SK-N-SH (cell line): ENCODE measurements around the gene RNGTT. TPM values are rescaled to one million over a fixed set of nuclear protein-coding genes. Genes with fewer than 3 reads are reported as not detected.

Source experiments
- CTCF ChIA-PET: fragments of 300-600, 350-600 bp; formaldehyde crosslinking; extraction: SDS; loops from one replicate; lab custom pipeline; 2021; lab: Yijun Ruan, JAX
- POLR2A ChIA-PET: fragments of 350-600 bp; sonication (Branson Sonifier 250); formaldehyde crosslinking; extraction: SDS; loops from one replicate; lab custom pipeline; 2020; ENCODE audit warnings: antibody characterized with exemption, inconsistent platforms; lab: Yijun Ruan, JAX
- DNase-seq: peaks from one replicate; pipeline ENCODE4 v3.0.0; 2012
- H2AFZ ChIP-seq: fragments of 200-600 bp; sonication (generic); 2 replicates; pipeline ENCODE4 v1.8.1; 2016; ENCODE audit warnings: antibody characterized with exemption, mild to moderate bottlenecking, low read depth
- H3F3A ChIP-seq: fragments of 200-600 bp; sonication (generic); replicated peaks from 2 replicates; pipeline ENCODE3; 2016; ENCODE audit warnings: antibody characterized with exemption, mild to moderate bottlenecking; ENCODE audit not compliant: insufficient read depth
- H3K27ac ChIP-seq, 2 experiments: fragments of 200-500 bp in 1 of 2; fragments of 200-600 bp in 1 of 2; sonication (Bioruptor generic) in 1 of 2; sonication (generic), shearing (Covaris generic) in 1 of 2; 2 replicates each; pipeline versions ENCODE4 v1.5.1 to v1.6.1; 2014 to 2016; ENCODE audit warnings: low read depth in 2 of 2, inconsistent platforms in 1 of 2, low read length in 1 of 2, mild to moderate bottlenecking in 1 of 2, mixed read lengths in 1 of 2
- H3K27me3 ChIP-seq: fragments of 200-600 bp; sonication (generic), shearing (Covaris generic); 2 replicates; pipeline ENCODE4 v1.6.1; 2016; ENCODE audit warnings: mixed run types; ENCODE audit not compliant: insufficient read depth
- H3K36me3 ChIP-seq, 2 experiments: fragments of 200-500 bp in 1 of 2; fragments of 200-600 bp in 1 of 2; sonication (Bioruptor generic) in 1 of 2; sonication (generic) in 1 of 2; replicated peaks in 1 of 2; 2 replicates each; pipeline versions ENCODE3 to v1.5.1; 2014 to 2016; ENCODE audit warnings: low read length in 1 of 2, mild to moderate bottlenecking in 1 of 2; ENCODE audit not compliant: insufficient read depth in 2 of 2, control insufficient read depth in 1 of 2
- H3K4me1 ChIP-seq, 2 experiments: fragments of 200-500 bp in 1 of 2; fragments of 200-600 bp in 1 of 2; sonication (Bioruptor generic) in 1 of 2; sonication (generic), shearing (Covaris generic) in 1 of 2; 2 replicates each; pipeline versions ENCODE4 v1.5.1 to v1.6.1; 2014 to 2016; ENCODE audit warnings: low read depth in 1 of 2, low read length in 1 of 2, mixed run types in 1 of 2; ENCODE audit not compliant: insufficient read depth in 2 of 2, control insufficient read depth in 1 of 2
- H3K4me2 ChIP-seq: fragments of 200-600 bp; sonication (generic), shearing (Covaris generic); 2 replicates; pipeline ENCODE4 v1.6.1; 2017; ENCODE audit warnings: mixed run types
- H3K4me3 ChIP-seq, 2 experiments: fragments of 200-500 bp in 1 of 2; fragments of 200-600 bp in 1 of 2; sonication (Bioruptor generic) in 1 of 2; sonication (generic), shearing (Covaris generic) in 1 of 2; 2 replicates each; pipeline versions ENCODE4 v1.5.1 to v1.8.1; 2014 to 2016; ENCODE audit warnings: low read depth in 2 of 2, inconsistent platforms in 1 of 2, low read length in 1 of 2, mild to moderate bottlenecking in 1 of 2, mixed read lengths in 1 of 2, moderate library complexity in 1 of 2
- H3K79me2 ChIP-seq: fragments of 200-600 bp; sonication (generic); 2 replicates; pipeline ENCODE4 v1.8.1; 2017; ENCODE audit warnings: mild to moderate bottlenecking; ENCODE audit not compliant: insufficient read depth
- H3K9ac ChIP-seq: fragments of 200-600 bp; sonication (generic); 2 replicates; pipeline ENCODE4 v1.6.1; 2017; ENCODE audit warnings: mixed run types
- H3K9me2 ChIP-seq: fragments of 200-600 bp; sonication (generic); 2 replicates; pipeline ENCODE4 v1.6.1; 2017; ENCODE audit warnings: mixed run types
- H3K9me3 ChIP-seq: fragments of 200-600 bp; sonication (generic); 2 replicates; pipeline ENCODE4 v1.6.1; 2017; ENCODE audit warnings: mixed run types, mild to moderate bottlenecking, moderate library complexity
- H4K20me1 ChIP-seq: fragments of 200-600 bp; sonication (generic); 2 replicates; pipeline ENCODE4 v1.6.1; 2017; ENCODE audit warnings: mild to moderate bottlenecking, mixed run types; ENCODE audit not compliant: insufficient read depth
- CHD2 ChIP-seq: fragments of 150-350 bp; IDR thresholded peaks from 2 replicates; pipeline ENCODE4 v1.6.1; 2018; ENCODE audit warnings: low read length; ENCODE audit not compliant: partially characterized antibody
- JUND ChIP-seq: IDR thresholded peaks from 2 replicates; pipeline ENCODE4 v1.4.0; 2012
- MEF2A ChIP-seq: IDR thresholded peaks from 2 replicates; pipeline ENCODE4 v1.4.0; 2012; ENCODE audit warnings: low read depth, borderline replicate concordance
- MXI1 ChIP-seq: IDR thresholded peaks from 2 replicates; pipeline ENCODE4 v1.6.1; 2012; ENCODE audit warnings: mild to moderate bottlenecking, low read depth, low read length, improper control_type of control experiment
- RAD21 ChIP-seq: IDR thresholded peaks from 2 replicates; pipeline ENCODE4 v1.6.1; 2012; ENCODE audit warnings: mild to moderate bottlenecking, low read length
- RXRA ChIP-seq: IDR thresholded peaks from 2 replicates; pipeline ENCODE4 v1.4.0; 2012; ENCODE audit warnings: low read depth, mild to moderate bottlenecking, borderline replicate concordance
- SIN3A ChIP-seq: IDR thresholded peaks from 2 replicates; pipeline ENCODE4 v1.6.1; 2012; ENCODE audit warnings: low read depth, mild to moderate bottlenecking, low read length, moderate library complexity, borderline replicate concordance
- SMC3 ChIP-seq: IDR thresholded peaks from 2 replicates; pipeline ENCODE4 v1.6.1; 2012; ENCODE audit warnings: low read depth, low read length, improper control_type of control experiment
- TAF1 ChIP-seq: IDR thresholded peaks from 2 replicates; pipeline ENCODE4 v1.6.1; 2012; ENCODE audit warnings: low read depth, mild to moderate bottlenecking, low read length, moderate library complexity, borderline replicate concordance
- YY1 ChIP-seq: IDR thresholded peaks from 2 replicates; pipeline ENCODE4 v1.4.0; 2012; ENCODE audit warnings: low read depth, mild to moderate bottlenecking
- WGBS: methylation state at CpG from one replicate; pipeline ENCODE4 v1.1.6; 2017; ENCODE audit warnings: low lambda C conversion rate; 5-methylcytosine and 5-hydroxymethylcytosine counted together
- polyA plus RNA-seq, 3 experiments: library from polyadenylated mRNA; depleted of rRNA; stranded (reverse); fragments of >200 nt; gene quantifications; 2 replicates each; pipeline ENCODE4 v1.2.3, GENCODE V29; 2012
- TF ChIP-seq, protein P1 (sequence below): IDR thresholded peaks from 2 replicates; pipeline ENCODE4 v1.6.1; 2012; ENCODE audit warnings: mild to moderate bottlenecking, low read depth, low read length, moderate library complexity

RNGTT gene
- polyA plus RNA-seq, 1 of the 3 experiments (the other 2 are of a cell fraction), result 3.3 TPM

GRCh38 chr6:88840289-88840688 is 123.1 kb downstream of the RNGTT start:
- no peak for DNase-seq
- TF ChIP-seq RAD21 (no peak), RXRA (no peak), TAF1 (no peak), CHD2 (no peak), YY1 (no peak), SMC3 (no peak), JUND (no peak)
- TF ChIP-seq, protein P1, sequence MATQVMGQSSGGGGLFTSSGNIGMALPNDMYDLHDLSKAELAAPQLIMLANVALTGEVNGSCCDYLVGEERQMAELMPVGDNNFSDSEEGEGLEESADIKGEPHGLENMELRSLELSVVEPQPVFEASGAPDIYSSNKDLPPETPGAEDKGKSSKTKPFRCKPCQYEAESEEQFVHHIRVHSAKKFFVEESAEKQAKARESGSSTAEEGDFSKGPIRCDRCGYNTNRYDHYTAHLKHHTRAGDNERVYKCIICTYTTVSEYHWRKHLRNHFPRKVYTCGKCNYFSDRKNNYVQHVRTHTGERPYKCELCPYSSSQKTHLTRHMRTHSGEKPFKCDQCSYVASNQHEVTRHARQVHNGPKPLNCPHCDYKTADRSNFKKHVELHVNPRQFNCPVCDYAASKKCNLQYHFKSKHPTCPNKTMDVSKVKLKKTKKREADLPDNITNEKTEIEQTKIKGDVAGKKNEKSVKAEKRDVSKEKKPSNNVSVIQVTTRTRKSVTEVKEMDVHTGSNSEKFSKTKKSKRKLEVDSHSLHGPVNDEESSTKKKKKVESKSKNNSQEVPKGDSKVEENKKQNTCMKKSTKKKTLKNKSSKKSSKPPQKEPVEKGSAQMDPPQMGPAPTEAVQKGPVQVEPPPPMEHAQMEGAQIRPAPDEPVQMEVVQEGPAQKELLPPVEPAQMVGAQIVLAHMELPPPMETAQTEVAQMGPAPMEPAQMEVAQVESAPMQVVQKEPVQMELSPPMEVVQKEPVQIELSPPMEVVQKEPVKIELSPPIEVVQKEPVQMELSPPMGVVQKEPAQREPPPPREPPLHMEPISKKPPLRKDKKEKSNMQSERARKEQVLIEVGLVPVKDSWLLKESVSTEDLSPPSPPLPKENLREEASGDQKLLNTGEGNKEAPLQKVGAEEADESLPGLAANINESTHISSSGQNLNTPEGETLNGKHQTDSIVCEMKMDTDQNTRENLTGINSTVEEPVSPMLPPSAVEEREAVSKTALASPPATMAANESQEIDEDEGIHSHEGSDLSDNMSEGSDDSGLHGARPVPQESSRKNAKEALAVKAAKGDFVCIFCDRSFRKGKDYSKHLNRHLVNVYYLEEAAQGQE, result no peak
- 92% methylated on average over 7 of the region's 7 CpGs for WGBS
- Histone ChIP-seq H3K27ac (no peak overlapping the region), H3F3A (peaks cover 6% of the 10 kb centered on the region), H3K36me3 (peaks cover 0 to 19% of the 10 kb centered on the region in 2 experiments), H3K79me2 (peaks cover 12% of the 10 kb centered on the region), H3K27me3 (no peaks in the 10 kb centered on the region), H3K4me3 (no peak overlapping the region), H3K9ac (no peak overlapping the region), H2AFZ (no peak overlapping the region), H3K4me2 (no peak overlapping the region), H3K9me3 (no peaks in the 10 kb centered on the region), H4K20me1 (no peaks in the 10 kb centered on the region), H3K9me2 (no peaks in the 10 kb centered on the region), H3K4me1 (peaks cover 4 to 6% of the 10 kb centered on the region in 2 experiments; a peak in 2 of 4 replicates)
- ChIA-PET POLR2A (no interaction called here), CTCF (no interaction called here)

- CTCF ChIA-PET, result no interaction called here
- TF ChIP-seq MEF2A (no peak), SIN3A (no peak), MXI1 (no peak)
- H3K9me3 ChIP-seq, result no peaks in the 10 kb centered on the region
- no peak for DNase-seq
- POLR2A ChIA-PET, result no interaction called here
- no peak overlapping the region for H3K4me3 ChIP-seq
- H3K9ac ChIP-seq, result no peak overlapping the region
- H3F3A ChIP-seq, result peaks cover 6% of the 10 kb centered on the region
- no peaks in the 10 kb centered on the region for H4K20me1 ChIP-seq
- H3K36me3 ChIP-seq, result peaks cover 0 to 17% of the 10 kb centered on the region in 2 experiments
- H3K9me2 ChIP-seq, result no peaks in the 10 kb centered on the region
- WGBS, result over 99% methylated on average over 5 of the region's 5 CpGs
- H3K27me3 ChIP-seq, result no peaks in the 10 kb centered on the region
- no peak overlapping the region for H3K4me2 ChIP-seq
- peaks cover 12% of the 10 kb centered on the region for H3K79me2 ChIP-seq
- no peak overlapping the region for H2AFZ ChIP-seq
- peaks cover 4 to 6% of the 10 kb centered on the region in 2 experiments; a peak in 2 of 4 replicates for H3K4me1 ChIP-seq
- no peak overlapping the region for H3K27ac ChIP-seq
Observed at GRCh38 chr6:88839280-88839679, 124.1 kb downstream of the RNGTT start.
